Measurements from ENCODE around the gene ADAM12. TPM values are rescaled to one million over a fixed set of nuclear protein-coding genes. Genes with fewer than 3 reads are reported as not detected.

Gene ADAM12
- total RNA-seq, 1 experiment from 2014 or later: 0.24 TPM

GRCh38 chr10:126393076-126393475 lies 4.8 kb upstream of the ADAM12 start:
- peaks cover 34% of the 10 kb centered on the region for H3K27me3 Mint-ChIP-seq (ENCODE audit: low read depth)
- peaks cover 3 to 6% of the 10 kb centered on the region in 2 experiments for H3K4me1 Mint-ChIP-seq

More at GRCh38 chr10:126393076-126393475, 4.8 kb upstream of the ADAM12 start:
- H3K18ac ChIP-seq (ENCODE audit: insufficient read length, low read depth, low read length): no peak overlapping the region
- H2AK5ac ChIP-seq (ENCODE audit: insufficient read length, low read length): no peak overlapping the region
- H2BK120ac ChIP-seq (ENCODE audit: low read depth, low read length, poor library complexity, severe bottlenecking): no peak overlapping the region
- no peak overlapping the region for H4K91ac ChIP-seq (ENCODE audit: insufficient read length, low read depth, low read length)
- no peak overlapping the region for H2BK12ac ChIP-seq (ENCODE audit: insufficient read length, low read depth, low read length)
- no CpG with 5 or more reads among the region's 4 CpGs for WGBS (ENCODE audit: extremely low coverage, insufficient read length, low lambda C conversion rate)
- H3K79me1 ChIP-seq (ENCODE audit: insufficient read depth, low read depth, low read length, poor library complexity, severe bottlenecking): no peaks in the 10 kb centered on the region
- H3K4me1 ChIP-seq (ENCODE audit: insufficient read depth, low read length): peaks cover 3% of the 10 kb centered on the region
- Mint-ChIP-seq H3K27ac (no peak overlapping the region), H3K4me3 (no peak overlapping the region), H3K36me3 (ENCODE audit: insufficient read depth in 1 of 3, low read depth in 3 of 3) (0 out of 7 replicates have a peak, but pooled peaks cover 0 to 4% (median 0%) of the 10 kb centered on the region in 3 experiments), H3K9me3 (0 out of 5 replicates have a peak, but pooled peaks cover 0 to 3% of the 10 kb centered on the region in 2 experiments)
- no peak overlapping the region for H3K4ac ChIP-seq (ENCODE audit: low read depth, low read length)
- no peak overlapping the region for H3K9ac ChIP-seq (ENCODE audit: extremely low read depth, insufficient read length, low read length)
- H4K8ac ChIP-seq (replicated peaks; ENCODE audit: insufficient read length, low read depth, low read length): no peak overlapping the region
- peaks cover 5% of the 10 kb centered on the region for H3K23me2 ChIP-seq (ENCODE audit: insufficient read length, low read depth, low read length, poor library complexity, severe bottlenecking)
- H3K79me2 ChIP-seq (ENCODE audit: insufficient read depth, low read length): no peaks in the 10 kb centered on the region
- H3K9me3 ChIP-seq (ENCODE audit: control insufficient read depth, low read depth, low read length): no peaks in the 10 kb centered on the region
- peaks cover 11% of the 10 kb centered on the region; the same call in 1 of the 2 replicates for H3K27me3 ChIP-seq (ENCODE audit: insufficient read depth, low read length)
- H2BK5ac ChIP-seq (ENCODE audit: insufficient read length, low read length): no peak overlapping the region
- TF ChIP-seq, protein P1, sequence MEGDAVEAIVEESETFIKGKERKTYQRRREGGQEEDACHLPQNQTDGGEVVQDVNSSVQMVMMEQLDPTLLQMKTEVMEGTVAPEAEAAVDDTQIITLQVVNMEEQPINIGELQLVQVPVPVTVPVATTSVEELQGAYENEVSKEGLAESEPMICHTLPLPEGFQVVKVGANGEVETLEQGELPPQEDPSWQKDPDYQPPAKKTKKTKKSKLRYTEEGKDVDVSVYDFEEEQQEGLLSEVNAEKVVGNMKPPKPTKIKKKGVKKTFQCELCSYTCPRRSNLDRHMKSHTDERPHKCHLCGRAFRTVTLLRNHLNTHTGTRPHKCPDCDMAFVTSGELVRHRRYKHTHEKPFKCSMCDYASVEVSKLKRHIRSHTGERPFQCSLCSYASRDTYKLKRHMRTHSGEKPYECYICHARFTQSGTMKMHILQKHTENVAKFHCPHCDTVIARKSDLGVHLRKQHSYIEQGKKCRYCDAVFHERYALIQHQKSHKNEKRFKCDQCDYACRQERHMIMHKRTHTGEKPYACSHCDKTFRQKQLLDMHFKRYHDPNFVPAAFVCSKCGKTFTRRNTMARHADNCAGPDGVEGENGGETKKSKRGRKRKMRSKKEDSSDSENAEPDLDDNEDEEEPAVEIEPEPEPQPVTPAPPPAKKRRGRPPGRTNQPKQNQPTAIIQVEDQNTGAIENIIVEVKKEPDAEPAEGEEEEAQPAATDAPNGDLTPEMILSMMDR (conservative IDR thresholded peaks at IDR 0.05): no peak
- DNase-seq: no peak
- no peak overlapping the region for H3K14ac ChIP-seq (ENCODE audit: insufficient read depth, low read length)
- H3T11ph ChIP-seq (ENCODE audit: low read length): no peak overlapping the region
- H2AFZ ChIP-seq (ENCODE audit: low read length): no peak overlapping the region
- no peak overlapping the region for H2BK15ac ChIP-seq (ENCODE audit: low read depth, low read length)
- no peaks in the 10 kb centered on the region for H4K20me1 ChIP-seq (ENCODE audit: control insufficient read depth, insufficient read depth, insufficient read length)
- no peak overlapping the region for H2BK20ac ChIP-seq (ENCODE audit: low read depth, low read length, poor library complexity, severe bottlenecking)
- no peak overlapping the region for H4K5ac ChIP-seq (ENCODE audit: insufficient read length, low read depth, low read length)
- no peak overlapping the region for H3K27ac ChIP-seq (ENCODE audit: insufficient read length, low read depth, low read length)
- H3K4me2 ChIP-seq (ENCODE audit: insufficient read depth, insufficient read length, low read length): no peak overlapping the region
- no peak overlapping the region for H3K56ac ChIP-seq (ENCODE audit: insufficient read length, low read depth, low read length)
- H3K23ac ChIP-seq (ENCODE audit: insufficient read length, low read depth, low read length): no peak overlapping the region

Measured in H9 (cell line).